HepG2 (cell line): ENCODE measurements around the gene NFIC. TPM values are rescaled to one million over a fixed set of nuclear protein-coding genes. Genes with fewer than 3 reads are reported as not detected.

ENCODE experiments used
- CCAR2 ChIP-seq: fragments of 200-400 bp; formaldehyde crosslinking; optimal IDR thresholded peaks from 2 replicates; pipeline ENCODE3; 2018; ENCODE audit warnings: low read depth, mild to moderate bottlenecking, low read length, moderate library complexity
- ETV5 ChIP-seq: IDR thresholded peaks from 2 replicates; pipeline ENCODE4 v1.6.1; 2018; ENCODE audit warnings: missing biosample characterization, missing genetic modification reagents, inconsistent platforms, borderline replicate concordance
- FIP1L1 ChIP-seq: fragments of 200-400 bp; formaldehyde crosslinking; IDR thresholded peaks from 2 replicates; pipeline ENCODE4 v1.6.1; 2018; ENCODE audit warnings: low read depth, mild to moderate bottlenecking, low read length, moderate library complexity, borderline replicate concordance; ENCODE audit not compliant: insufficient read depth
- HOXA9 ChIP-seq: sonication (generic); formaldehyde crosslinking; IDR thresholded peaks from 2 replicates; pipeline ENCODE4 v1.8.1; 2022; ENCODE audit warnings: missing genetic modification reagents, mild to moderate bottlenecking, moderate library complexity, borderline replicate concordance
- NR2C2 ChIP-seq: sonication (generic); formaldehyde crosslinking; IDR thresholded peaks from 2 replicates; pipeline ENCODE4 v1.4.0; 2020; ENCODE audit warnings: missing genetic modification reagents, mild to moderate bottlenecking, moderate library complexity, borderline replicate concordance
- STAG1 ChIP-seq: sonication (generic); formaldehyde crosslinking; IDR thresholded peaks from 2 replicates; pipeline ENCODE4 v1.4.0; 2020; ENCODE audit warnings: missing genetic modification reagents
- ZFP41 ChIP-seq: sonication (generic); formaldehyde crosslinking; IDR thresholded peaks from 2 replicates; pipeline ENCODE4 v1.4.0; 2020; ENCODE audit warnings: mild to moderate bottlenecking, missing genetic modification reagents, borderline replicate concordance
- ZNF558 ChIP-seq: sonication (generic); formaldehyde crosslinking; IDR thresholded peaks from 2 replicates; pipeline ENCODE4 v1.9.0; 2022; ENCODE audit warnings: mild to moderate bottlenecking, missing genetic modification reagents, borderline replicate concordance
- polyA plus RNA-seq, 8 experiments: library from polyadenylated mRNA; depleted of rRNA in 3 of 8; stranded (reverse) in 7 of 8; unstranded in 1 of 8; fragments of >200 nt; fragmentation: Illumina TruSeq in 4 of 8; extraction: Trizol in 4 of 8; gene quantifications; 2 replicates each; pipeline versions ENCODE4 v1.2.1 to v1.2.3, GENCODE V29; 2011 to 2016; ENCODE audit warnings: low read depth in 4 of 8, missing spikeins in 1 of 8, mixed read lengths in 1 of 8; ENCODE audit not compliant: insufficient read depth in 1 of 8
- total RNA-seq, 5 experiments: library from RNA; depleted of rRNA; stranded (reverse); fragments of >200 nt; fragmentation: Illumina TruSeq; extraction: Trizol; gene quantifications; 2 replicates each; pipeline ENCODE4 v1.2.3, GENCODE V29; 2016; ENCODE audit warnings: low read depth in 1 of 5
- TF ChIP-seq, protein P1 (sequence below): sonication (generic); formaldehyde crosslinking; IDR thresholded peaks from 2 replicates; pipeline ENCODE4 v1.4.0; 2020; ENCODE audit warnings: missing genetic modification reagents
- TF ChIP-seq, protein P2 (sequence below): sonication (generic); formaldehyde crosslinking; IDR thresholded peaks from 2 replicates; pipeline ENCODE4 v1.9.0; 2021; ENCODE audit warnings: missing genetic modification reagents, mild to moderate bottlenecking, borderline replicate concordance
- TF ChIP-seq, protein P3 (sequence below): sonication (generic); formaldehyde crosslinking; IDR thresholded peaks from 2 replicates; pipeline ENCODE4 v1.8.1; 2023; ENCODE audit warnings: mild to moderate bottlenecking, inconsistent platforms, moderate library complexity, missing genetic modification reagents, borderline replicate concordance
- TF ChIP-seq, protein P4 (sequence below): IDR thresholded peaks from 2 replicates; pipeline ENCODE4 v1.4.0; 2020; ENCODE audit warnings: mild to moderate bottlenecking, missing genetic modification reagents
- TF ChIP-seq, protein P5 (sequence below): sonication (generic); formaldehyde crosslinking; IDR thresholded peaks from 2 replicates; pipeline ENCODE4 v1.8.0; 2022; ENCODE audit warnings: mild to moderate bottlenecking, missing genetic modification reagents
- TF ChIP-seq, protein P6 (sequence below): sonication (generic); formaldehyde crosslinking; IDR thresholded peaks from 2 replicates; pipeline ENCODE4 v1.8.0; 2022; ENCODE audit warnings: missing genetic modification reagents, mild to moderate bottlenecking, moderate library complexity, borderline replicate concordance

NFIC gene
- total and polyA plus RNA-seq, 2 of the 13 experiments (the other 11 are each of a cell fraction or from before 2014, with no cell fraction given), result 1.3 to 2.5 TPM

DNA sequence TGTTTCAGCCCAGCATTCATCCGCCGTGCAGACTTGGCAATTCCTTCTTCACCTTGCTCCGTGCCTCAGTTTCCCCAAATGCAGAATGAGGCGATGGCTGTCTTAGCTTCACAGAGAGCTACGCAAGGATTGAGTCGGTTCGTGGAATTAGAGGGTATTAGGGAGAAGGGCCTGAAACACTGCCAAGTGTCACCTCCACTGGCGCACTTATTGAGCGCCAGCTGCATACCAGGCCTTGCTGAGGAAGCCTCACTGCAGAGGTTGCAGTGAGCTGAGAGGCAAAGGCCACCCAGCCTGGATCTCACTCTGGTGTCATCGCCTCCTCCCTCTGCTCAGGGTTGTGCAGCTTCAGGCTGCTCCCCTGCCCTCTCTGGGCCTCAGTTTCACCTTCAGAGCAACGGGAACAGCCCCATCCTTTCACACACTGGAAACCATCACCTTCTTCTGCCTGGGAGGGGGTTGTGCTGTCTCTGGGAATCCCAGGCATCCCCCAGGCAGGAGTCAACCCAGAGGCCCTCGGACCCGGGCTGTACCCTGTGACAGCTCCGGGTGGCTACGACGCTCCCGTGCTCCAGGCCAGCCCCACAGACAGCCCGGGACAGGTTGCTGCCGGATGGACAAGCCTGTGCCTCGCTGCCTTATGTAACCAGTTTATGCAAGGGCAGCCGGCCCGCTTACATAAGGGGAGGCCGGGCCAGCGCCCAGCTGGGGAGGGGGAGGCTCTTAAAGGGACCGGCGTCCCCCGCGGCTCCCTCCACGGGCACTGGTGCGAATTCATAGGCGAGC, 31.9 kb downstream of the NFIC start (continued):
- TF ChIP-seq STAG1 (CRISPR knock-in tag), result no peak; the same call in 1 of the 2 replicates
- TF ChIP-seq, protein P1, sequence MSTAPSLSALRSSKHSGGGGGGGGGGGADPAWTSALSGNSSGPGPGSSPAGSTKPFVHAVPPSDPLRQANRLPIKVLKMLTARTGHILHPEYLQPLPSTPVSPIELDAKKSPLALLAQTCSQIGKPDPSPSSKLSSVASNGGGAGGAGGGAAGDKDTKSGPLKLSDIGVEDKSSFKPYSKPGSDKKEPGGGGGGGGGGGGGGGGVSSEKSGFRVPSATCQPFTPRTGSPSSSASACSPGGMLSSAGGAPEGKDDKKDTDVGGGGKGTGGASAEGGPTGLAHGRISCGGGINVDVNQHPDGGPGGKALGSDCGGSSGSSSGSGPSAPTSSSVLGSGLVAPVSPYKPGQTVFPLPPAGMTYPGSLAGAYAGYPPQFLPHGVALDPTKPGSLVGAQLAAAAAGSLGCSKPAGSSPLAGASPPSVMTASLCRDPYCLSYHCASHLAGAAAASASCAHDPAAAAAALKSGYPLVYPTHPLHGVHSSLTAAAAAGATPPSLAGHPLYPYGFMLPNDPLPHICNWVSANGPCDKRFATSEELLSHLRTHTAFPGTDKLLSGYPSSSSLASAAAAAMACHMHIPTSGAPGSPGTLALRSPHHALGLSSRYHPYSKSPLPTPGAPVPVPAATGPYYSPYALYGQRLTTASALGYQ (CRISPR knock-in tag), result peak; percentile 82; the same call in 1 of the 2 replicates
- 0 out of 2 replicates have a peak, but pooled peaks have one; percentile 50 for TF ChIP-seq ZFP41 (CRISPR knock-in tag)
- peak; percentile 92 for TF ChIP-seq ETV5 (CRISPR knock-in tag)
- TF ChIP-seq, protein P2, sequence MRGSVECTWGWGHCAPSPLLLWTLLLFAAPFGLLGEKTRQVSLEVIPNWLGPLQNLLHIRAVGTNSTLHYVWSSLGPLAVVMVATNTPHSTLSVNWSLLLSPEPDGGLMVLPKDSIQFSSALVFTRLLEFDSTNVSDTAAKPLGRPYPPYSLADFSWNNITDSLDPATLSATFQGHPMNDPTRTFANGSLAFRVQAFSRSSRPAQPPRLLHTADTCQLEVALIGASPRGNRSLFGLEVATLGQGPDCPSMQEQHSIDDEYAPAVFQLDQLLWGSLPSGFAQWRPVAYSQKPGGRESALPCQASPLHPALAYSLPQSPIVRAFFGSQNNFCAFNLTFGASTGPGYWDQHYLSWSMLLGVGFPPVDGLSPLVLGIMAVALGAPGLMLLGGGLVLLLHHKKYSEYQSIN, result no peak
- TF ChIP-seq, protein P3, sequence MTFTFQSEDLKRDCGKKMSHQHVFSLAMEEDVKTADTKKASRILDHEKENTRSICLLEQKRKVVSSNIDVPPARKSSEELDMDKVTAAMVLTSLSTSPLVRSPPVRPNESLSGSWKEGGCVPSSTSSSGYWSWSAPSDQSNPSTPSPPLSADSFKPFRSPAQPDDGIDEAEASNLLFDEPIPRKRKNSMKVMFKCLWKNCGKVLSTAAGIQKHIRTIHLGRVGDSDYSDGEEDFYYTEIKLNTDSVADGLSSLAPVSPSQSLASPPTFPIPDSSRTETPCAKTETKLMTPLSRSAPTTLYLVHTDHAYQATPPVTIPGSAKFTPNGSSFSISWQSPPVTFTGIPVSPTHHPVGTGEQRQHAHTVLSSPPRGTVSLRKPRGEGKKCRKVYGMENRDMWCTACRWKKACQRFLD (CRISPR knock-in tag), result 0 out of 2 replicates have a peak, but pooled peaks have one; percentile 36
- TF ChIP-seq, protein P4, sequence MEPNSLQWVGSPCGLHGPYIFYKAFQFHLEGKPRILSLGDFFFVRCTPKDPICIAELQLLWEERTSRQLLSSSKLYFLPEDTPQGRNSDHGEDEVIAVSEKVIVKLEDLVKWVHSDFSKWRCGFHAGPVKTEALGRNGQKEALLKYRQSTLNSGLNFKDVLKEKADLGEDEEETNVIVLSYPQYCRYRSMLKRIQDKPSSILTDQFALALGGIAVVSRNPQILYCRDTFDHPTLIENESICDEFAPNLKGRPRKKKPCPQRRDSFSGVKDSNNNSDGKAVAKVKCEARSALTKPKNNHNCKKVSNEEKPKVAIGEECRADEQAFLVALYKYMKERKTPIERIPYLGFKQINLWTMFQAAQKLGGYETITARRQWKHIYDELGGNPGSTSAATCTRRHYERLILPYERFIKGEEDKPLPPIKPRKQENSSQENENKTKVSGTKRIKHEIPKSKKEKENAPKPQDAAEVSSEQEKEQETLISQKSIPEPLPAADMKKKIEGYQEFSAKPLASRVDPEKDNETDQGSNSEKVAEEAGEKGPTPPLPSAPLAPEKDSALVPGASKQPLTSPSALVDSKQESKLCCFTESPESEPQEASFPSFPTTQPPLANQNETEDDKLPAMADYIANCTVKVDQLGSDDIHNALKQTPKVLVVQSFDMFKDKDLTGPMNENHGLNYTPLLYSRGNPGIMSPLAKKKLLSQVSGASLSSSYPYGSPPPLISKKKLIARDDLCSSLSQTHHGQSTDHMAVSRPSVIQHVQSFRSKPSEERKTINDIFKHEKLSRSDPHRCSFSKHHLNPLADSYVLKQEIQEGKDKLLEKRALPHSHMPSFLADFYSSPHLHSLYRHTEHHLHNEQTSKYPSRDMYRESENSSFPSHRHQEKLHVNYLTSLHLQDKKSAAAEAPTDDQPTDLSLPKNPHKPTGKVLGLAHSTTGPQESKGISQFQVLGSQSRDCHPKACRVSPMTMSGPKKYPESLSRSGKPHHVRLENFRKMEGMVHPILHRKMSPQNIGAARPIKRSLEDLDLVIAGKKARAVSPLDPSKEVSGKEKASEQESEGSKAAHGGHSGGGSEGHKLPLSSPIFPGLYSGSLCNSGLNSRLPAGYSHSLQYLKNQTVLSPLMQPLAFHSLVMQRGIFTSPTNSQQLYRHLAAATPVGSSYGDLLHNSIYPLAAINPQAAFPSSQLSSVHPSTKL (CRISPR knock-in tag), result peak; percentile 84
- TF ChIP-seq HOXA9 (CRISPR knock-in tag), result peak; percentile 67; the same call in 1 of the 2 replicates
- TF ChIP-seq, protein P5, sequence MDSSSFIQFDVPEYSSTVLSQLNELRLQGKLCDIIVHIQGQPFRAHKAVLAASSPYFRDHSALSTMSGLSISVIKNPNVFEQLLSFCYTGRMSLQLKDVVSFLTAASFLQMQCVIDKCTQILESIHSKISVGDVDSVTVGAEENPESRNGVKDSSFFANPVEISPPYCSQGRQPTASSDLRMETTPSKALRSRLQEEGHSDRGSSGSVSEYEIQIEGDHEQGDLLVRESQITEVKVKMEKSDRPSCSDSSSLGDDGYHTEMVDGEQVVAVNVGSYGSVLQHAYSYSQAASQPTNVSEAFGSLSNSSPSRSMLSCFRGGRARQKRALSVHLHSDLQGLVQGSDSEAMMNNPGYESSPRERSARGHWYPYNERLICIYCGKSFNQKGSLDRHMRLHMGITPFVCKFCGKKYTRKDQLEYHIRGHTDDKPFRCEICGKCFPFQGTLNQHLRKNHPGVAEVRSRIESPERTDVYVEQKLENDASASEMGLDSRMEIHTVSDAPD (CRISPR knock-in tag), result 0 out of 2 replicates have a peak, but pooled peaks have one; percentile 60
- peak; percentile 50; the same call in 1 of the 2 replicates for TF ChIP-seq NR2C2 (CRISPR knock-in tag)
- TF ChIP-seq ZNF558, result peak; percentile 70; the same call in 1 of the 2 replicates
- no peak for TF ChIP-seq FIP1L1
- TF ChIP-seq, protein P6, sequence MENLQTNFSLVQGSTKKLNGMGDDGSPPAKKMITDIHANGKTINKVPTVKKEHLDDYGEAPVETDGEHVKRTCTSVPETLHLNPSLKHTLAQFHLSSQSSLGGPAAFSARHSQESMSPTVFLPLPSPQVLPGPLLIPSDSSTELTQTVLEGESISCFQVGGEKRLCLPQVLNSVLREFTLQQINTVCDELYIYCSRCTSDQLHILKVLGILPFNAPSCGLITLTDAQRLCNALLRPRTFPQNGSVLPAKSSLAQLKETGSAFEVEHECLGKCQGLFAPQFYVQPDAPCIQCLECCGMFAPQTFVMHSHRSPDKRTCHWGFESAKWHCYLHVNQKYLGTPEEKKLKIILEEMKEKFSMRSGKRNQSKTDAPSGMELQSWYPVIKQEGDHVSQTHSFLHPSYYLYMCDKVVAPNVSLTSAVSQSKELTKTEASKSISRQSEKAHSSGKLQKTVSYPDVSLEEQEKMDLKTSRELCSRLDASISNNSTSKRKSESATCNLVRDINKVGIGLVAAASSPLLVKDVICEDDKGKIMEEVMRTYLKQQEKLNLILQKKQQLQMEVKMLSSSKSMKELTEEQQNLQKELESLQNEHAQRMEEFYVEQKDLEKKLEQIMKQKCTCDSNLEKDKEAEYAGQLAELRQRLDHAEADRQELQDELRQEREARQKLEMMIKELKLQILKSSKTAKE (CRISPR knock-in tag), result peak; percentile 97
- peak; percentile 44 for TF ChIP-seq CCAR2
